ENCODE data around the gene HTATSF1. TPM values are rescaled to one million over a fixed set of nuclear protein-coding genes. Genes with fewer than 3 reads are reported as not detected.

The HTATSF1 gene
- total RNA-seq, 1 donor from 2014 or later: 52.1 TPM

- H3K4me1 Mint-ChIP-seq (ENCODE audit: low read depth, unreplicated experiment): no peaks in the 10 kb centered on the region
- H3K27me3 Mint-ChIP-seq (ENCODE audit: unreplicated experiment): no peaks in the 10 kb centered on the region
- TF ChIP-seq CTCF (IDR thresholded peaks at IDR 0.05; ENCODE audit: partially characterized antibody, unreplicated experiment): no peak
- DNase-seq: no peak
- no peak overlapping the region for H3K27ac Mint-ChIP-seq (ENCODE audit: unreplicated experiment)
- no peak overlapping the region for H3K4me3 Mint-ChIP-seq (ENCODE audit: unreplicated experiment)
- no peaks in the 10 kb centered on the region for H3K9me3 Mint-ChIP-seq (ENCODE audit: unreplicated experiment)
- H3K36me3 Mint-ChIP-seq (ENCODE audit: unreplicated experiment): no peaks in the 10 kb centered on the region
Measured at GRCh38 chrX:136477026-136477425, 20.4 kb upstream of the HTATSF1 start.

- H3K4me1 Mint-ChIP-seq (ENCODE audit: low read depth, unreplicated experiment): no peaks in the 10 kb centered on the region
- DNase-seq: no peak
Measured at GRCh38 chrX:136480383-136480782, 17.0 kb upstream of the HTATSF1 start.

GRCh38 chrX:136487647-136488046 is 9.7 kb upstream of the HTATSF1 start, which contains the start of gene BRS3:
Gene BRS3, plus strand, starts transcription at chrX:136487947. Its CDS starts 168 bp downstream, at chrX:136488115.
- TF ChIP-seq CTCF (IDR thresholded peaks at IDR 0.05; ENCODE audit: partially characterized antibody, unreplicated experiment): no peak
- Mint-ChIP-seq H3K4me3 (ENCODE audit: unreplicated experiment) (no peak within 1 kb of the TSS), H3K27me3 (ENCODE audit: unreplicated experiment) (no peaks in the 10 kb centered on the region), H3K27ac (ENCODE audit: unreplicated experiment) (no peak within 1 kb of the TSS), H3K36me3 (ENCODE audit: unreplicated experiment) (no peaks in the 10 kb centered on the region), H3K9me3 (ENCODE audit: unreplicated experiment) (no peaks in the 10 kb centered on the region), H3K4me1 (ENCODE audit: low read depth, unreplicated experiment) (no peaks in the 10 kb centered on the region)
- DNase-seq: no peak

More at GRCh38 chrX:136480383-136480782, 17.0 kb upstream of the HTATSF1 start:
- Mint-ChIP-seq H3K4me3 (ENCODE audit: unreplicated experiment) (no peak overlapping the region), H3K36me3 (ENCODE audit: unreplicated experiment) (no peaks in the 10 kb centered on the region), H3K27ac (ENCODE audit: unreplicated experiment) (no peak overlapping the region), H3K9me3 (ENCODE audit: unreplicated experiment) (no peaks in the 10 kb centered on the region), H3K27me3 (ENCODE audit: unreplicated experiment) (no peaks in the 10 kb centered on the region)
- no peak for TF ChIP-seq CTCF (IDR thresholded peaks at IDR 0.05; ENCODE audit: partially characterized antibody, unreplicated experiment)

GRCh38 chrX:136488706-136489105 is 8.7 kb upstream of the HTATSF1 start:
- Mint-ChIP-seq H3K36me3 (ENCODE audit: unreplicated experiment) (no peaks in the 10 kb centered on the region), H3K9me3 (ENCODE audit: unreplicated experiment) (no peaks in the 10 kb centered on the region), H3K4me3 (ENCODE audit: unreplicated experiment) (no peak overlapping the region), H3K27me3 (ENCODE audit: unreplicated experiment) (no peaks in the 10 kb centered on the region), H3K4me1 (ENCODE audit: low read depth, unreplicated experiment) (no peaks in the 10 kb centered on the region), H3K27ac (ENCODE audit: unreplicated experiment) (no peak overlapping the region)
- no peak for DNase-seq
- TF ChIP-seq CTCF (IDR thresholded peaks at IDR 0.05; ENCODE audit: partially characterized antibody, unreplicated experiment): no peak

- Mint-ChIP-seq H3K27me3 (ENCODE audit: unreplicated experiment) (no peaks in the 10 kb centered on the region), H3K4me1 (ENCODE audit: low read depth, unreplicated experiment) (no peaks in the 10 kb centered on the region)
Measured at GRCh38 chrX:136491832-136492231, 5.6 kb upstream of the HTATSF1 start.

More at GRCh38 chrX:136491832-136492231, 5.6 kb upstream of the HTATSF1 start:
- H3K9me3 Mint-ChIP-seq (ENCODE audit: unreplicated experiment): no peaks in the 10 kb centered on the region
- no peak for DNase-seq
- no peak for TF ChIP-seq CTCF (IDR thresholded peaks at IDR 0.05; ENCODE audit: partially characterized antibody, unreplicated experiment)
- no peak overlapping the region for H3K27ac Mint-ChIP-seq (ENCODE audit: unreplicated experiment)
- no peak overlapping the region for H3K4me3 Mint-ChIP-seq (ENCODE audit: unreplicated experiment)
- no peaks in the 10 kb centered on the region for H3K36me3 Mint-ChIP-seq (ENCODE audit: unreplicated experiment)
